MCF 10A (cell line): Measurements from ENCODE around the gene TRABD. TPM values are rescaled to one million over a fixed set of nuclear protein-coding genes. Genes with fewer than 3 reads are reported as not detected.
A peak's percentile ranks its signal among the peaks of the same experiment; 100 is the strongest.

Experiments used
- BruUV-seq: library from RNA; stranded (reverse); fragments of 400-500 nt; replicated peaks from 2 replicates; lab custom pipeline; 2021; lab: Mats Ljungman, UMichigan
- CTCF ChIA-PET: fragments of 300-600 bp; sonication (Branson Sonifier 250); formaldehyde crosslinking; extraction: SDS; loops from one replicate; lab custom pipeline; 2021; ENCODE audit warnings: antibody characterized with exemption, inconsistent platforms; lab: Yijun Ruan, JAX
- POLR2A ChIA-PET: fragments of 300-600, 350-650 bp; sonication (Branson Sonifier 250); formaldehyde crosslinking; extraction: SDS; loops from one replicate; lab custom pipeline; 2020; ENCODE audit warnings: antibody characterized with exemption, inconsistent platforms; lab: Yijun Ruan, JAX
- DNase-seq: peaks from one replicate; pipeline ENCODE4 v3.0.0-alpha.2; 2018; ENCODE audit not compliant: unreplicated experiment
- H3K27ac Mint-ChIP-seq: one replicate; pipeline ENCODE4 v1.8.0; 2022; ENCODE audit warnings: mild to moderate bottlenecking, low read depth, mixed read lengths; ENCODE audit not compliant: unreplicated experiment
- H3K27me3 Mint-ChIP-seq: one replicate; pipeline ENCODE4 v1.8.0; 2022; ENCODE audit warnings: mixed read lengths; ENCODE audit not compliant: insufficient read depth, unreplicated experiment
- H3K36me3 Mint-ChIP-seq: one replicate; pipeline ENCODE4 v1.8.0; 2022; ENCODE audit warnings: mild to moderate bottlenecking, moderate library complexity, mixed read lengths; ENCODE audit not compliant: insufficient read depth, unreplicated experiment
- H3K4me1 Mint-ChIP-seq: one replicate; pipeline ENCODE4 v1.8.0; 2022; ENCODE audit warnings: mixed read lengths; ENCODE audit not compliant: insufficient read depth, unreplicated experiment
- H3K4me3 Mint-ChIP-seq: one replicate; pipeline ENCODE4 v1.8.0; 2022; ENCODE audit warnings: mild to moderate bottlenecking, moderate library complexity, mixed read lengths; ENCODE audit not compliant: unreplicated experiment
- H3K9me3 Mint-ChIP-seq: one replicate; pipeline ENCODE4 v1.8.0; 2022; ENCODE audit warnings: mixed read lengths; ENCODE audit not compliant: unreplicated experiment
- CTCF ChIP-seq: fragments of 200-600 bp; IDR thresholded peaks from one replicate; pipeline ENCODE4 v1.8.0; 2022; ENCODE audit warnings: antibody characterized with exemption, mild to moderate bottlenecking; ENCODE audit not compliant: unreplicated experiment
- intact Hi-C: fragments of 100-400 bp; cut with micrococcal nuclease; formaldehyde crosslinking; loops from 2 replicates; pipeline ENCODE4 v1.14.1; 2022
- total RNA-seq: library from RNA; stranded (reverse); gene quantifications from 2 replicates; pipeline ENCODE4 v1.2.3, GENCODE V29; 2022

TRABD gene
- total RNA-seq, 1 experiment from 2014 or later: 63.8 TPM

GRCh38 chr22:50138988-50139387, 46.7 kb upstream of the TRABD start:
- no peaks in the 10 kb centered on the region for H3K36me3 Mint-ChIP-seq
- intact Hi-C loops: no loop called here
- no peak for TF ChIP-seq CTCF
- ChIA-PET POLR2A (no interaction called here), CTCF (interaction anchor here (0.6 kb wide), 1 partner anchor 14 kb away, joined by 5 read pairs; no protein-coding TSS in a partner anchor)
- no TSS peak for BruUV-seq
- H3K9me3 Mint-ChIP-seq: no peaks in the 10 kb centered on the region
- no peaks in the 10 kb centered on the region for H3K27me3 Mint-ChIP-seq
- peaks cover 6% of the 10 kb centered on the region for H3K4me1 Mint-ChIP-seq
- H3K4me3 Mint-ChIP-seq: no peak overlapping the region
- DNase-seq: no peak
- no peak overlapping the region for H3K27ac Mint-ChIP-seq

DNA sequence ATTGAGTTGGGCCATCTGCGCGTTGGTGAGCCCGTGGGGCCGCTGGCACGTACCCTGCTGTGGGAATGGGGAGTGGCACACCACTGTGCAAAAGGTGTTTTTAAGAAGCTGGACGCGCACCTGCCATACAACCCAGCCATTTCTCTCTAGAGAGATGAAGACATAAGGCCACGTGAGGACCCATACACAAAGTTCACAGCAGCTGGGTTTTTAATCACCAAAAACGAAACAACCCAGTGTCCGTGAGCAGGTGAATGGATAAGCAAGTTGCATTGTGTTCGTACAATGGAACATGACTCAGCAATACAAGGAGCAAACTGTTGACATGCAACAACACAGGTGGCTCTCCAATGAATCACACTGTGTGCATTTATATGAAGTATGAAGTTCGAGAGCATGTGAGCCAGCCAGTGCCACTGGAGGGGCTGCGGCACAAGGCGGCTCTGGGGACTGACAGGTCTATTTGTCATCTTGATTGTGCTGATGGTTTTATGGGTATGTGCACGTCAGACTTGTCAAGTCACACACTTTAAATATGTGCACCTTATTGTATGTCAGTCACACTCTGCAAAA, 45.8 kb upstream of the TRABD start:
- CTCF ChIA-PET: interaction anchor here (0.6 kb wide), 1 partner anchor 9 kb away, joined by 4 read pairs; no protein-coding TSS in a partner anchor
- no TSS peak for BruUV-seq
- intact Hi-C loops: loop anchor here (10.0 kb wide), 1 partner anchor 355 kb away; no protein-coding TSS in a partner anchor
- Mint-ChIP-seq H3K4me3 (no peak overlapping the region), H3K9me3 (no peaks in the 10 kb centered on the region), H3K27me3 (no peaks in the 10 kb centered on the region), H3K27ac (no peak overlapping the region), H3K36me3 (no peaks in the 10 kb centered on the region), H3K4me1 (peaks cover 6% of the 10 kb centered on the region)
- TF ChIP-seq CTCF: no peak
- peak; percentile 38 for DNase-seq
- POLR2A ChIA-PET: no interaction called here

- H3K36me3 Mint-ChIP-seq: no peaks in the 10 kb centered on the region
- no peak overlapping the region for H3K27ac Mint-ChIP-seq
- H3K4me1 Mint-ChIP-seq: peaks cover 6% of the 10 kb centered on the region
- ChIA-PET POLR2A (no interaction called here), CTCF (interaction anchor here (0.6 to 1.2 kb wide), 2 partner anchors 14 to 36 kb away, joined by 3 to 8 read pairs; no protein-coding TSS in a partner anchor)
- DNase-seq: peak; percentile 14
- intact Hi-C loops: loop anchor here (10.0 kb wide), 1 partner anchor 354 kb away; no protein-coding TSS in a partner anchor
- TF ChIP-seq CTCF: no peak
- no peaks in the 10 kb centered on the region for H3K9me3 Mint-ChIP-seq
- H3K27me3 Mint-ChIP-seq: no peaks in the 10 kb centered on the region
- no peak overlapping the region for H3K4me3 Mint-ChIP-seq
- no TSS peak for BruUV-seq
Measured at GRCh38 chr22:50140615-50141014, 45.1 kb upstream of the TRABD start.

- intact Hi-C loops: loop anchor here (10.0 kb wide), 1 partner anchor 353 kb away; no protein-coding TSS in a partner anchor
- H3K4me3 Mint-ChIP-seq: no peak overlapping the region
- H3K27ac Mint-ChIP-seq: no peak overlapping the region
- POLR2A ChIA-PET: no interaction called here
- TF ChIP-seq CTCF: no peak
- CTCF ChIA-PET: interaction anchor here (0.6 to 2.0 kb wide), 4 partner anchors 15 to 151 kb away, joined by 3 to 8 read pairs (median 6); no protein-coding TSS in a partner anchor
- no peaks in the 10 kb centered on the region for H3K9me3 Mint-ChIP-seq
- DNase-seq: no peak
- H3K4me1 Mint-ChIP-seq: peaks cover 3% of the 10 kb centered on the region
- BruUV-seq: no TSS peak
- H3K27me3 Mint-ChIP-seq: no peaks in the 10 kb centered on the region
- no peaks in the 10 kb centered on the region for H3K36me3 Mint-ChIP-seq
Measured at GRCh38 chr22:50141462-50141861, 44.3 kb upstream of the TRABD start.
